Kidney (tissue), 14 donors: ENCODE results near the gene ADARB1. TPM values are rescaled to one million over a fixed set of nuclear protein-coding genes. Genes with fewer than 3 reads are reported as not detected.

Experiments used
- DNase-seq, 5 donors: peaks; one replicate each; pipeline ENCODE4 v3.0.0-alpha.2; 2013 to 2020
- FAIRE-seq: peaks from 2 replicates; lab custom pipeline; 2012; peaks lifted over from hg19 to GRCh38; lab: Jason Lieb, UNC
- H3K27ac ChIP-seq, 2 donors: one replicate each; pipeline ENCODE4 v1.7.0; 2013; ENCODE audit warnings: low read depth in 2 of 2, low read length in 2 of 2, inconsistent platforms in 1 of 2
- H3K27me3 ChIP-seq: one replicate; pipeline ENCODE4 v1.7.1; 2013; ENCODE audit warnings: low read length, inconsistent platforms; ENCODE audit not compliant: control insufficient read depth, insufficient read depth
- H3K36me3 ChIP-seq, 3 donors: one replicate each; pipeline versions ENCODE4 v1.7.0 to v1.7.1; 2013; ENCODE audit warnings: low read length in 3 of 3, control low read depth in 1 of 3, inconsistent platforms in 1 of 3; ENCODE audit not compliant: insufficient read depth in 3 of 3, control insufficient read depth in 2 of 3
- H3K4me1 ChIP-seq, 3 donors: one replicate each; pipeline versions ENCODE4 v1.7.0 to v1.7.1; 2013; ENCODE audit warnings: low read length in 3 of 3, inconsistent platforms in 1 of 3, low read depth in 1 of 3; ENCODE audit not compliant: control insufficient read depth in 2 of 3, insufficient read depth in 2 of 3
- H3K4me3 ChIP-seq, 3 donors: one replicate each; pipeline versions ENCODE4 v1.7.0 to v1.8.1; 2013; ENCODE audit warnings: low read length in 3 of 3, control low read depth in 1 of 3, inconsistent platforms in 1 of 3
- H3K9ac ChIP-seq, 3 donors: one replicate each; pipeline versions ENCODE4 v1.7.0 to v1.7.1; 2013; ENCODE audit warnings: low read length in 3 of 3, control low read depth in 1 of 3, inconsistent platforms in 1 of 3
- H3K9me3 ChIP-seq, 3 donors: one replicate each; pipeline versions ENCODE4 v1.7.0 to v1.7.1; 2013; ENCODE audit warnings: low read length in 3 of 3, control low read depth in 1 of 3, inconsistent platforms in 1 of 3; ENCODE audit not compliant: control insufficient read depth in 2 of 3, insufficient read depth in 1 of 3
- intact Hi-C: fragments of 100-400 bp; cut with DNase I; formaldehyde crosslinking; loops from one replicate; pipeline ENCODE4 v1.11.1; 2022
- polyA plus RNA-seq: library from polyadenylated mRNA; stranded (reverse); fragments of 350-450 nt; fragmentation: Illumina TruSeq; extraction: RNeasy Lipid Tissue Mini Kit (QIAGEN cat#74804); gene quantifications from one replicate; pipeline ENCODE4 v1.2.3, GENCODE V29; 2014; ENCODE audit warnings: low read depth, low replicate concordance; ENCODE audit not compliant: insufficient read depth
- total RNA-seq: library from RNA; stranded (reverse); fragmentation: NEBNext Ultra II Directional; extraction: Animal tissue kit (Norgen Biotek cat#: 25700); gene quantifications from one replicate; pipeline ENCODE4 v1.2.1, GENCODE V29; 2021
- TF ChIP-seq, protein P1 (sequence below): IDR thresholded peaks from 3 replicates; pipeline ENCODE4 v1.5.1; 2012; ENCODE audit warnings: mild to moderate bottlenecking, moderate library complexity, borderline replicate concordance; ENCODE audit not compliant: insufficient read depth; ENCODE audit errors: extremely low read depth
- donor health status: control.
- donor health status: control.
- donor health status: control.
- donor health status: control.
- donor health status: control.
- donor health status: DM: yes; HTN: yes; CAD: no.
- donor health status: Normal renal cell carcinoma (clear cell type).

ADARB1 gene
- total and polyA plus RNA-seq, 2 donors from 2014 or later, result 6.7 to 34.9 TPM

- H3K27ac ChIP-seq, result no peak overlapping the region
- no peak for DNase-seq
- no peaks in the 10 kb centered on the region for H3K4me1 ChIP-seq
- H3K4me3 ChIP-seq, result no peak overlapping the region
- FAIRE-seq, result no peak
- peaks cover 0 to 5% (median 0%) of the 10 kb centered on the region in 3 donors for H3K36me3 ChIP-seq
- no peak overlapping the region for H3K9ac ChIP-seq
- no peaks in the 10 kb centered on the region for H3K9me3 ChIP-seq
- intact Hi-C loops, result no loop called here
- H3K27me3 ChIP-seq, result no peaks in the 10 kb centered on the region
- TF ChIP-seq, protein P1, sequence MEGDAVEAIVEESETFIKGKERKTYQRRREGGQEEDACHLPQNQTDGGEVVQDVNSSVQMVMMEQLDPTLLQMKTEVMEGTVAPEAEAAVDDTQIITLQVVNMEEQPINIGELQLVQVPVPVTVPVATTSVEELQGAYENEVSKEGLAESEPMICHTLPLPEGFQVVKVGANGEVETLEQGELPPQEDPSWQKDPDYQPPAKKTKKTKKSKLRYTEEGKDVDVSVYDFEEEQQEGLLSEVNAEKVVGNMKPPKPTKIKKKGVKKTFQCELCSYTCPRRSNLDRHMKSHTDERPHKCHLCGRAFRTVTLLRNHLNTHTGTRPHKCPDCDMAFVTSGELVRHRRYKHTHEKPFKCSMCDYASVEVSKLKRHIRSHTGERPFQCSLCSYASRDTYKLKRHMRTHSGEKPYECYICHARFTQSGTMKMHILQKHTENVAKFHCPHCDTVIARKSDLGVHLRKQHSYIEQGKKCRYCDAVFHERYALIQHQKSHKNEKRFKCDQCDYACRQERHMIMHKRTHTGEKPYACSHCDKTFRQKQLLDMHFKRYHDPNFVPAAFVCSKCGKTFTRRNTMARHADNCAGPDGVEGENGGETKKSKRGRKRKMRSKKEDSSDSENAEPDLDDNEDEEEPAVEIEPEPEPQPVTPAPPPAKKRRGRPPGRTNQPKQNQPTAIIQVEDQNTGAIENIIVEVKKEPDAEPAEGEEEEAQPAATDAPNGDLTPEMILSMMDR, result no peak
These were observed 49.1 kb downstream of the ADARB1 start for GRCh38 chr21:45123440-45123839.

- Histone ChIP-seq H3K9ac (no peak overlapping the region), H3K36me3 (peaks cover 0 to 5% (median 0%) of the 10 kb centered on the region in 3 donors), H3K27me3 (no peaks in the 10 kb centered on the region), H3K9me3 (no peaks in the 10 kb centered on the region), H3K4me1 (peaks cover 0 to 3% (median 0%) of the 10 kb centered on the region in 3 donors), H3K27ac (no peak overlapping the region), H3K4me3 (no peak overlapping the region)
- intact Hi-C loops, result no loop called here
- TF ChIP-seq, protein P1, result no peak
- no peak for DNase-seq
- no peak for FAIRE-seq
These were observed 50.2 kb downstream of the ADARB1 start for GRCh38 chr21:45124596-45124995.

GRCh38 chr21:45125357-45125756 lies 51.0 kb downstream of the ADARB1 start:
- intact Hi-C loops, result loop anchor here (5.0 kb wide), 1 partner anchor 178 kb away; no protein-coding TSS in a partner anchor
- Histone ChIP-seq H3K27me3 (no peaks in the 10 kb centered on the region), H3K4me3 (no peak overlapping the region), H3K9ac (no peak overlapping the region), H3K36me3 (peaks cover 0 to 3% (median 0%) of the 10 kb centered on the region in 3 donors), H3K9me3 (no peaks in the 10 kb centered on the region), H3K4me1 (peaks cover 0 to 6% (median 5%) of the 10 kb centered on the region in 3 donors), H3K27ac (no peak overlapping the region)
- FAIRE-seq (no peak), DNase-seq (no peak)
- TF ChIP-seq, protein P1, result no peak

DNA sequence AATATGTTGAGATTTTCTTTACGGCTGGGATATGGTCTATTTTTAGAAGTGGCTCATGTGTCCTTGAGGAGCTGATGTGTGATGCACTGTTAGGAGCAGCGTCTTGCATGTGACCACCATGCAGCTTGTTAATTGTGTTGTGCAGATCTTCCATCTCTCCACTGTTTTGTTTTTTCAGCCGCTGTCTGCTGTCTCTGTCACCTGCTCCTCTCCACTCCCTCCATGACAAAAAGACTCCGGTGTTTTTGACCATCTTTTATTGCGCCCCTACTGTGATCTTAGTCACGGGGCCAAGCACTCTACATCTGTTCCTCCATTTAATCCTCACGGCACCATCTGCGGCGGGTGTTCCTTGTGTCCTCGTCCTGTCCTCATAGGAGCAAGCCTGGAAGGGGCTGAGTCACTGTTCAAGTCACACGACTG lies 51.8 kb downstream of the ADARB1 start:
- intact Hi-C loops, result loop anchor here (5.0 kb wide), 1 partner anchor 179 kb away; no protein-coding TSS in a partner anchor
- FAIRE-seq (no peak), DNase-seq (no peak)
- H3K4me1 ChIP-seq, result peaks cover 0 to 7% (median 5%) of the 10 kb centered on the region in 3 donors
- H3K9me3 ChIP-seq, result no peaks in the 10 kb centered on the region
- TF ChIP-seq, protein P1, result no peak
- H3K27me3 ChIP-seq, result no peaks in the 10 kb centered on the region
- H3K27ac ChIP-seq, result no peak overlapping the region
- H3K4me3 ChIP-seq, result no peak overlapping the region
- H3K36me3 ChIP-seq, result no peaks in the 10 kb centered on the region
- H3K9ac ChIP-seq, result no peak overlapping the region
